H1 (cell line): Measurements from ENCODE around the gene TXNRD2. TPM values are rescaled to one million over a fixed set of nuclear protein-coding genes. Genes with fewer than 3 reads are reported as not detected.

Experiments
- ASH2L ChIP-seq: fragments of 200-600, 300-600 bp; sonication (generic); IDR thresholded peaks from one replicate; pipeline ENCODE4 v1.7.1; 2017; ENCODE audit warnings: low read length
- BACH1 ChIP-seq: IDR thresholded peaks from 2 replicates; pipeline ENCODE4 v1.6.1; 2012; ENCODE audit warnings: low read length, improper control_type of control experiment
- CHD7 ChIP-seq: fragments of 300-600 bp; sonication (generic); IDR thresholded peaks from 2 replicates; pipeline ENCODE4 v1.7.1; 2012; ENCODE audit warnings: low read length, moderate library complexity, mild to moderate bottlenecking, inconsistent platforms; ENCODE audit not compliant: insufficient replicate concordance
- POU5F1 ChIP-seq: IDR thresholded peaks from 2 replicates; pipeline ENCODE4 v1.6.1; 2011; ENCODE audit warnings: low read depth, mild to moderate bottlenecking, low read length, moderate library complexity
- SIN3A ChIP-seq, 2 experiments: IDR thresholded peaks in 1 of 2; conservative IDR thresholded peaks in 1 of 2; 2 replicates each; pipeline ENCODE4 v1.6.1; 2011 to 2012; ENCODE audit warnings: low read length in 2 of 2, improper control_type of control experiment in 1 of 2, low read depth in 1 of 2, mild to moderate bottlenecking in 1 of 2
- polyA plus RNA-seq, 7 experiments: library from polyadenylated mRNA; depleted of rRNA in 3 of 7; stranded (reverse) in 5 of 7; unstranded in 2 of 7; fragments of >200 nt in 5 of 7; fragments of 200-250 nt in 2 of 7; gene quantifications; 1 replicate in 5 of 7; 2 replicates in 1 of 7; 4 replicates in 1 of 7; pipeline versions ENCODE4 v1.2.1 to v1.2.3, GENCODE V29; 2011 to 2013; ENCODE audit warnings: missing spikeins in 2 of 7, mixed read lengths in 2 of 7
- total RNA-seq: library from RNA; stranded (reverse); fragmentation: NEBNext Ultra II Directional; extraction: Animal tissue kit (Norgen Biotek cat#: 25700); gene quantifications from 2 replicates; pipeline ENCODE4 v1.2.1, GENCODE V29; 2021

TXNRD2 gene
- total and polyA plus RNA-seq, 2 of the 8 experiments (the other 6 are each of a cell fraction or from before 2014, with no cell fraction given), result 14.8 to 21.9 TPM

GRCh38 chr22:19909350-19910179, 32.1 kb downstream of the TXNRD2 start (continued):
- no peak for TF ChIP-seq CHD7
- no peak for TF ChIP-seq SIN3A (conservative IDR thresholded peaks at IDR 0.05 in 1 of 2, IDR thresholded peaks at IDR 0.05 in 1 of 2; ENCODE audit: low read depth in 1 of 2, low read length in 2 of 2)
- TF ChIP-seq BACH1, result no peak
- no peak for TF ChIP-seq ASH2L
- TF ChIP-seq POU5F1, result no peak
